ENCODE results near the gene OTX1. TPM values are rescaled to one million over a fixed set of nuclear protein-coding genes. Genes with fewer than 3 reads are reported as not detected.

The OTX1 gene
- total RNA-seq, 1 donor from 2014 or later: 12.4 TPM

DNA sequence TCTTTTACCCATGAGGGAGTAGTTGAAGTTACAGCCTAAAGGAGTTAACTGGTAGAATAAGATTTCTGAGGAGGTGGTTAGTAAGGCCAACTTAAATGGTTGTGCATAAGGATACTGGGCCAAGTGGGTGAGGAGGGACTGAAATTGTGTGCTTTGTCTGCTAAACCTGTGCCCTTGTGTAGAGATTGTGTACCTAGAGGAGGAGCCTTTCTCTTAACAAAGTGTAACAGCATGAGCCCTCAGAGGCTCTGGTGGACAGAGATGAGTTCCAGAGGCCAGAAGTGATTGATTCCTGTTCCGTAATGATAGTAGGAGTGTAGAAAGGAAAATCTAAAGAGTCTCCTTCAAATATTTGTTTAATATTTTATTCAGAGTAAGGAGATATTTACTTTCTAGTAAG, 42.9 kb downstream of the OTX1 start:
- H3K9me3 Mint-ChIP-seq: no peaks in the 10 kb centered on the region
- peaks cover 2% of the 10 kb centered on the region for H3K27me3 Mint-ChIP-seq (ENCODE audit: low read depth)
- no peak for DNase-seq (ENCODE audit: low read depth, low spot score)
- H3K36me3 Mint-ChIP-seq (ENCODE audit: low read depth): no peaks in the 10 kb centered on the region
- no peak overlapping the region for H3K4me3 Mint-ChIP-seq
- TF ChIP-seq, protein P1, sequence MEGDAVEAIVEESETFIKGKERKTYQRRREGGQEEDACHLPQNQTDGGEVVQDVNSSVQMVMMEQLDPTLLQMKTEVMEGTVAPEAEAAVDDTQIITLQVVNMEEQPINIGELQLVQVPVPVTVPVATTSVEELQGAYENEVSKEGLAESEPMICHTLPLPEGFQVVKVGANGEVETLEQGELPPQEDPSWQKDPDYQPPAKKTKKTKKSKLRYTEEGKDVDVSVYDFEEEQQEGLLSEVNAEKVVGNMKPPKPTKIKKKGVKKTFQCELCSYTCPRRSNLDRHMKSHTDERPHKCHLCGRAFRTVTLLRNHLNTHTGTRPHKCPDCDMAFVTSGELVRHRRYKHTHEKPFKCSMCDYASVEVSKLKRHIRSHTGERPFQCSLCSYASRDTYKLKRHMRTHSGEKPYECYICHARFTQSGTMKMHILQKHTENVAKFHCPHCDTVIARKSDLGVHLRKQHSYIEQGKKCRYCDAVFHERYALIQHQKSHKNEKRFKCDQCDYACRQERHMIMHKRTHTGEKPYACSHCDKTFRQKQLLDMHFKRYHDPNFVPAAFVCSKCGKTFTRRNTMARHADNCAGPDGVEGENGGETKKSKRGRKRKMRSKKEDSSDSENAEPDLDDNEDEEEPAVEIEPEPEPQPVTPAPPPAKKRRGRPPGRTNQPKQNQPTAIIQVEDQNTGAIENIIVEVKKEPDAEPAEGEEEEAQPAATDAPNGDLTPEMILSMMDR (conservative IDR thresholded peaks at IDR 0.05): no peak
- no peaks in the 10 kb centered on the region for H3K4me1 Mint-ChIP-seq
- no peak overlapping the region for H3K27ac Mint-ChIP-seq (ENCODE audit: unreplicated experiment)

GRCh38 chr2:63096491-63096890, 45.9 kb downstream of the OTX1 start:
- H3K9me3 Mint-ChIP-seq: peaks cover 12% of the 10 kb centered on the region
- no peak overlapping the region for H3K27ac Mint-ChIP-seq (ENCODE audit: unreplicated experiment)
- TF ChIP-seq, protein P1 (conservative IDR thresholded peaks at IDR 0.05): no peak
- H3K27me3 Mint-ChIP-seq (ENCODE audit: low read depth): no peaks in the 10 kb centered on the region
- H3K36me3 Mint-ChIP-seq (ENCODE audit: low read depth): no peaks in the 10 kb centered on the region
- DNase-seq (ENCODE audit: low read depth, low spot score): no peak
- no peak overlapping the region for H3K4me3 Mint-ChIP-seq
- H3K4me1 Mint-ChIP-seq: no peaks in the 10 kb centered on the region

DNA sequence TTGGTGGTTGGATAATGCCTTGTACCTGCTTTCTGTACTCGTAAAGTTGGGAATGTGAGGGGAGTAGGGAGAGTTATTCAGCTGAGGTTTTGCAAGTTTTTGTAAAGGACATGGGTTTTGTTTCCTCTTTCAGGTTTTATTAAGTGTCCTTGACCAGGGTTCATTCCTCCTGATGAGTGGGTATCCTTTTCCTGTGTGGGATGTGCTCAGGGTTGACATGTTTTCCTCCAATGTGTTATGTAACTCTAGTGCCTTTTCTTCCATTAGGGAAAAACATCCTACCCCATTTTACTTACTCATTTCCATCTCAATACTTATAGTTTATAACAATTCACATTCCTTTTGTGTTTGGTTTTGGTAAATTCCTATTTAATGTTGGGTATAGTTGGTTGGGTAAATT, 48.4 kb downstream of the OTX1 start:
- TF ChIP-seq, protein P1 (conservative IDR thresholded peaks at IDR 0.05): no peak
- Mint-ChIP-seq H3K27ac (ENCODE audit: unreplicated experiment) (no peak overlapping the region), H3K4me3 (no peak overlapping the region), H3K27me3 (ENCODE audit: low read depth) (peaks cover 2% of the 10 kb centered on the region), H3K9me3 (peaks cover 29% of the 10 kb centered on the region), H3K4me1 (no peaks in the 10 kb centered on the region), H3K36me3 (ENCODE audit: low read depth) (peaks cover 5% of the 10 kb centered on the region)
- no peak for DNase-seq (ENCODE audit: low read depth, low spot score)

GRCh38 chr2:63101954-63102353, 51.3 kb downstream of the OTX1 start:
- Mint-ChIP-seq H3K4me3 (no peak overlapping the region), H3K27me3 (ENCODE audit: low read depth) (peaks cover 2% of the 10 kb centered on the region), H3K4me1 (no peaks in the 10 kb centered on the region), H3K9me3 (peaks cover 41% of the 10 kb centered on the region), H3K27ac (ENCODE audit: unreplicated experiment) (no peak overlapping the region), H3K36me3 (ENCODE audit: low read depth) (peaks cover 14% of the 10 kb centered on the region)
- DNase-seq (ENCODE audit: low read depth, low spot score): no peak
- TF ChIP-seq, protein P1 (conservative IDR thresholded peaks at IDR 0.05): no peak

GRCh38 chr2:63104482-63104881, 53.9 kb downstream of the OTX1 start:
- TF ChIP-seq, protein P1 (conservative IDR thresholded peaks at IDR 0.05): no peak
- H3K27me3 Mint-ChIP-seq (ENCODE audit: low read depth): peaks cover 2% of the 10 kb centered on the region
- H3K4me1 Mint-ChIP-seq: no peaks in the 10 kb centered on the region
- H3K4me3 Mint-ChIP-seq: no peak overlapping the region
- no peak for DNase-seq (ENCODE audit: low read depth, low spot score)
- peaks cover 16% of the 10 kb centered on the region for H3K36me3 Mint-ChIP-seq (ENCODE audit: low read depth)
- H3K9me3 Mint-ChIP-seq: peaks cover 48% of the 10 kb centered on the region
- H3K27ac Mint-ChIP-seq (ENCODE audit: unreplicated experiment): no peak overlapping the region
